Central memory CD4-positive, alpha-beta T cell (primary cell): ENCODE measurements around the gene NGLY1.

Experiments
- DNase-seq: peaks from one replicate; pipeline ENCODE4 v3.0.0; 2022

The NGLY1 gene

DNA sequence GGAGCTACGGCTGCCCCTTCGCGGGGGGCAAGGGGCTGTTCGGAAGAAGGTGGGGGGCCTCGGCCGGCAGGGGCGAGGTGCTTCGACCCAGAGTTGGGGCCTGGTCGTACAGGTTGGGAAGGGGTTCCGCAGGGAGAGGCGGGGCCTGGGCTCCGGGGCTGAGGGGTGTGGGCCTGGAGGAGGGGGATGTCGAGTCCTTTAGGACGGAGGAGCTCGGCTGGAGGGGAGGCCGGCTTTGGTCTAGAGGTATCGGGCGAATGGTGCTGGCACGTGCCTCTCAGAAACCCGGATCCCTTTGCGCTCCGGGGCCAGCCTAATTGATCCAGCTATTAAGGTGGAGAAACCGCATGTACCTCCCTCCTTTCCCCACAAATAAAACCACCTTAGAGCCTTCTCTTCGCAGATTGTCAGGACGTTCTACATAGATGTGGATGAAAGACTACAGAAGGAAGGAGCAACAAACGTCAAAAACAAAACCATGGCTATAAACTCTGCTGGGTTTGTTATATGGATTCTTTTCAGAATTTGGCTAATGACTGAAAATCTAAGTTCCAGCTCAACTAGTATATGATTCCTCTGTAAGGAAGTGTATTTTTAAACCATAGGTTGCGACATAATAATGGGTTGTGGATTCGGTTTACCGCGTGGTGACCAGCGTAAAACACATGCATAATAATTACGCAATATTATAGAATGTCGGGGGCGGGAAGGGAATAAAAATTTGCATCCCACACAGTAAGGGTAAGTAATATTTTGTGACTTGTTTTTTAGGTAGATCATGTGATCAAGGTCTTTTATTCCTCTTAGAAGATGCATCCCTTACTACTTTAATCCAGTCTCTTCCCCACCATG lies 644 bp upstream of the NGLY1 start:
- DNase-seq, result no peak

DNA sequence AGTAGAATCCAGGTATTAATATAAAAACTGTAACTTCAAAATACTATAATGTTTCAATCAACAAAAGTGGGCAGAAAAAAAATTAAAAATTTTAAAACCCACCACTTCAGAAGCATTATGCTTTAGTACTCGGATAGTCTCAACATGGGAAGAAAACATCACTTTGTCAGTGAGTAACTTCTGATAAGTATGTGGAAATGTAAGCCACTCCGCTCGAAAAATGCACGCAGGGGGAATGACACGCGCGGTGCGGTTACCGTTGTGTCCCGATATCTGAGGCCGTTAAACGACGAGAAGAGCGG lies 656 bp downstream of the NGLY1 start:
- no peak for DNase-seq

DNA sequence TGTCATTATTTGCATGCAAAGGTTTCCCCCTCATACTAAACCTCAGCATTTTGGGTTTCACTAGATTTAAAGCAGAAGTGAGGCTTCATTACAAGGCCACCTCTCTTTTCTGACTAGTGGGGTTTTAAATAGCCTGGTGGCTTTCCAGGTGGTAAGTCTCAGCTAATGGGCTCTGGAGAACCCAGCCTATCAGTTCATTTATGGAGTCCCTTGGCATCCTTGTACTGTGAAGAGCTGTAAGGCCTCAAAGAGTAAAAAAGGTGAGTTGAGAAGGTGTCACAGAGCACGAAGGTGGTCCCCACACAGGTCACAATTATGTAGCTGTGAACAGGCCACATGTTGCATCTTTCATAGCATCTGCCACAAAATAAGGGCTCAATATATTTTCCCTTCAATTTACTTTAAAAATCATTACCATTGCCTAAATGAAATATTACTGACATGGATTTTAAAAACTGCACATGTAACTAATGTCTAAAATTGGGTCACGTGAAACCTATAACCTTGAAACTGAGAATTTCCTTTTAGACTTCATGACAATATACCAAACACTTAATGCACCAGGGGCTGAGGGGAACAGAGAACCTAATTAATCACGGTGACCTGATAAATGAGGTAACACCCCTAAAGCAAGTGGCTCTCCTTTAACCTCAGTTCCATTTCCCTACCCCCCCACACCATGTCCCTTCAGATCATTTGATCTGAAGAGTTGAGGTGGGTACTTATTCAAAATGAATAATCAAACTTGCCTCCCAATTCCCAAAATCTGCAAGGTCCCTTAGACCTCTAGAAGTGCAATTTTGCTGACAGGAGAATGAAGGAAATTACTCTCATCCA lies 1.3 kb downstream of the NGLY1 start:
- no peak for DNase-seq

DNA sequence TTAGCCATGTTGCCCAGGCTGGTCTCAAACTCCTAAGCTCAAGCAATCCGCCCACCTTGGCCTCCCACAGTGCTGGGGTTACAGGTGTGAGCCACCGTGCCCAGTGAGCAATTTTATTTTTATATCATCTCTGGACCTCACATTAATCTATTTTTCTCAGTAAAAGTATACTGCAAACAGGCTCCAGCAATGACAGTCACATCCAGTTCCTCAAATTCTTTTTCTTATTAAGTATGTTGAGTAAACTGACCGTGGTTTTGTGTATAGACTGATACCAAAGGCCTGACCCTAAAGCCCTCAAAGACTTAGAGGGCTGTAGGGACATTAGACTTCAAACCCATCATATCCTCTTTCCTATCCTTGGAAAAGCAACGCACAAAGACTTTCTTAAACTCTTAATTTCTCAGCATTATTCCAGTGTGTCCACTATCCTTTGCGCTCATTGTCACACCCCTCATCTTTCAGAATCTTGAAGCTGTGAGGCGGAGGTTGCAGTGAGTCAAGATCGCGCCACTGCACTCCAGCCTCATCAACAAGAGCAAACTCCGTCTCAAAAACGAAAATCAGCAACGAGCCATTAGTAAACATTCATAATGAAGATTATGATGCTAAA lies 2.0 kb downstream of the NGLY1 start:
- no peak for DNase-seq

DNA sequence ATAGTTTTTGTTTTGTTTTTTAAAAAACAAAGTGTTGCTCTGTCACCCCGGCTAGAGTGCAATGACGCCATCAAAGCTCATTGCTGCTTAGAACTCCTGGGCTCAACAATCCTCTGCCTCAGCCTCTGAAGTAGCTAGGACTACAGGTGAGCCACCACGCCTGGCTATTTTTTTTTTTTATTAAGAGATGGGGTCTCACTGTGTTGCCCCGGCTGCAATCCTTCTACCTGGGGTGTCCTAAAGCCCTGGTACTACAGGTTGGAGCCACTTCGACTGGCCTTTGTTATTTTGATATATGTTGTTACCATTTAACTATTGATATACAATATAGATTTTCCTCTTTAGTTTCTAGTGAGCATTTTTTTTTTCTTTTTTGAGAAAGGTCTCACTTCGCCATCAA lies 2.6 kb downstream of the NGLY1 start:
- no peak for DNase-seq

DNA sequence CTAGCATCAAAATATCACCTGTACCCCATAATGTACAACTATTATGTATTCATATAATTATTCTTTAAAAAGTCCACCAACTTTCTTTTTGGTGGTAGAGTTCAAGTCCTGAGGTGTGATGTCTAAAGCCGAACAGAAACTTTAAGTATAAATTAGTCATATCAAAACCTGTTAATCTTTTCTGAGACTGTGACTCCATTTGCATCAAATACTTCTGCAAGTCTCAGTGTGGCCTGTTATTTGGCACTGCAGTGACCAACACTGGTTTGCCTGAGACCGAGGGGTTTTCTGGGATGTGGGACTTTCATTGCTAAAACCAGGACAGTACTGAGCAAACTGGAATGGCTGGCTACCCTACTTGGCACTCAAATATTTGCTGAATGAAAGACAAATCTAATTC lies 7.3 kb downstream of the NGLY1 start:
- no peak for DNase-seq

DNA sequence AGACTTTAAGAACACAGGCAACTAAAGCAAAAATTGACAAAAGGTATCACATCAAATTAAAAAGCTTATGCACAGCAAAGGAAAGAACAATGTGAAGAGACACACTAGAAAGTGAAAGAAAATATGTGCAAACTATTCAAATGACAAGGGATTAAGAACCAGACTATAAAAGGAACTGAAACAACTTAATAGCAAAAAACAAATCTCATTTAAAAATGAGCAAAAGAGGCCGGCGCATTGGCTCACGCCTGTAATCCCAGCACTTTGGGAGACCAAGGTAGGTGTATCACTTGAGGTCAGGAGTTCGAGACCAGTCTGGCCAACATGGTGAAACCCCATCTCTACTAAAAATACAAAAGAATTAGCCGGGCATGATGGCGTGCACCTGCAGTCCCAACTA lies 14.4 kb downstream of the NGLY1 start:
- no peak for DNase-seq

DNA sequence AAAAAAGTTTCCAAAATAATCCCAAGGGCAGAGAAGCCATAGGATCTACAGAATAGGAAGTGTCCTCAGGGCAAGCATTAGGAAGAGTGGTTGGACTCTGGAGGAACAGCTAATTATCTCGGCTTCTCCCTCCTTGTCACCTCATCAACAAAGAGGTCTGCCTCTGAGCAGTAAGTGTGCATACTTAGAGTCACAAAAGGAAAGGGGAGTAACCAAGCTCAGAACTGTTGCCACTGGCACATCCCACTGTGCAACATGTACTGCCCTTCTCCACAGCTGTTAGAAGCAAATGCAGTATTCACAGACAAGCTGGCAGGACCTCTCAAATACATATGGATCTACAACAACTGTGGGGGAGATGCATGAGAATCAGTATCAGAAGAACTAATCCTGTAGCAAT lies 31.5 kb downstream of the NGLY1 start:
- no peak for DNase-seq

DNA sequence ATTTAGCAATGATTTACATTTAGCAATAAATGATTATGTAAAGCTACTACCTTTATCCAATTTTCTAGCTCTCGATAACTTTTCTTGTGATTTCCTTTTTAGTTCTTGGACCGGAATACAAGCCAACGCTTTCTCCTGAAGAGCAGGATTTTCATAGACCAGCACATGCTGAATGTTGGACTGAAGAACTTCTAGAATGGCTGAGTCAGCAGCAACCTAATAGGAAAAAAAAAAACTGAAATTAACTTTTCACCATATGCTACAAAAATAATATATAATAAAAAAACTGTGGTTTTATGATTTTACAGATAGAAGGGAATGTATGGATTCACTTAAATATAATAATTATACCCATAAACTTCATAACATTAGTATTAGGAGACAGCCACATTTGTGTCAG lies 32.2 kb downstream of the NGLY1 start:
- no peak for DNase-seq

DNA sequence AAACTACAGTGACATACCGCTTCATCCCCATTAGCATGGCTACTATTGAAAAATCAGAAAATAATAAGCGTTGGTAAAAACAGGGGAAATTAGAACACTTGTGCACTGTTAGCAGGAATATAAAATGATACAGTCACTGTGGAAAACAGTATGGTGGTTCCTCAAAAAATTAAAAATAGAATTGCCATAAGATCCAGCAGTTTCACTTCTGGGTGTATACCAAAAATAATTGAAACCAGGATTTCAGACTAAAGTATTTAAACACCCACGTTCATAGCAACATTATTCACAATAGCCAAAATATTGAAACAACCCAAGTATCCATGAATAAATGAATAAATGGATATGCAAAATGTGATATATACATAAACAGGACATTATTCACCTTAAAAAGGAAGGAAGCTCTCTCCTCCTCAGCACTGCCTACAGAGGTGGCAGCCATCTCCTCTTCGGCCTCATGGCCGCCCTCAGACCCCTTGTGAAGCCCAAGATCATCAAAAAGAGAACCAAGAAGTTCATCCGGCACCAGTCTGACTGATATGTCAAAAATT lies 34.1 kb downstream of the NGLY1 start:
- DNase-seq, result no peak

DNA sequence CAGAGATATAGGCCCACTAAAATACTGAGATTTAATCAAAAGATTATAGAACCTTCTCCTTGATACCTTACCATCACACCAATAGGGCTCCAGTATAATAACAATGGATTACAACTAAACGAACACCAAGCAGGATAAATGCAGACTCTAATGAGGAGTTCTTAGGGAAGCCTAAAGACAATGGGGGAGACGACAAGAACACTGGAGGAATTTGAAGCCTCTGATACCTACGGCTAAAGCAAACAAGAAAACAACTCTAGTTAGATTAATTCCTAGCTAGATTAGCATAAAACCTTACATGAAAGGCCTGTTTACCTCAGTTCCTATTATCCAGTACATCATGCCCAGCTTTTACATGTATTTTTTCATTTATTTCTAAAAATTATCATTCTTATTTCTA lies 35.1 kb downstream of the NGLY1 start:
- DNase-seq, result no peak

DNA sequence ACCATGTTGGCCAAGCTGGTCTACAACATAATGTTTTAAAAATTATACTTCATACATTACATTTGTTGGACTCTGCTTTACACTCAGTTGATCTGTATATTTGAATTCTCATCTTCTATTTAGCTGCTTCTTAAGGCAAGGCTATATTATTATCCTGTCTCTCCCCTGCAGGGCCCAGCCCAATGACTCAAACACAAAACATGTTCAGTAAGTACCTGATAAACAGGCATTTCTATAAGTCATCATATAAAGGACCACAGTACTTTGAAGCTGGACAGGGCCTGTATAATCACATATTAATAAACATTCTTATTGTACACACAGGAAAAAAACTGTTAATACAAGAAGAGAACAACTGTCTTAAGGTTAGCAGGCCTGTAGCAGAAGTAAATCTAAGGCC lies 36.2 kb downstream of the NGLY1 start:
- no peak for DNase-seq

DNA sequence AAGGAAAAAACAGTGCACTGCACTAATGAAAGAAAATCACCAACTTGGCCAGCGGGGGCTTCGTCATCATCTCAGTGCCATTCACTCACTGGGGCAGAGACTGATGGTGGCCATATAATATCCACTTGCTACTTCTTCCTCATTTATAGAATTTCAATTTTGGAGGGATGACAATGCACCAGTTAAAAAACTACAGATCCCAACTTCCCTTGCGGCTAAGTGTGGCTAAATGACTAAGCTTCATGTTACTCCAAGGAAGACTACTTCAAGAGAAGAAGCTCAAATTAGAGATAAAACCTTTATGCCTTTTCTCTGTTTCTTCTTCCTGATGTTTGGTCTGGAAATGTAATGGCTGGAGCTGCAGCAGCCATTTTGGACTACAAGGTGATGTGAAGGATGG lies 38.8 kb downstream of the NGLY1 start:
- no peak for DNase-seq

DNA sequence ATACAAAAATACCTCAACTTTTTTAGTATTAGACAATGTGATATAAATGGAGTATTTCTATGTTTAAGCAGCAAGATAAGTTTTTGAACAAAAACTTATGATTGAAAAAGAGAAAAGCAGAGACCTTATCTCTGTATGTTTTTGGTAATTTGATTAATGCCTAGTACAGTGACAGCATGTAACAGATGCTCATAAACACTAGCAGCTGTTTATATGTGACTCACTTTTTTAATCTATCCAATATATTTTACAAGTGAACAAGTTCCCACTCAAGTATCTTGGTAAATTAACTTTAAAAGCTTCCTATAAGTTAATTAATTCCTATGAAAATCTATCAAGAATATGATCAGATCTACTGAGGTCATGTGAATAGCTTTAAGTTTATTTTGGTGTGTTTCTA lies 55.1 kb downstream of the NGLY1 start:
- no peak for DNase-seq

DNA sequence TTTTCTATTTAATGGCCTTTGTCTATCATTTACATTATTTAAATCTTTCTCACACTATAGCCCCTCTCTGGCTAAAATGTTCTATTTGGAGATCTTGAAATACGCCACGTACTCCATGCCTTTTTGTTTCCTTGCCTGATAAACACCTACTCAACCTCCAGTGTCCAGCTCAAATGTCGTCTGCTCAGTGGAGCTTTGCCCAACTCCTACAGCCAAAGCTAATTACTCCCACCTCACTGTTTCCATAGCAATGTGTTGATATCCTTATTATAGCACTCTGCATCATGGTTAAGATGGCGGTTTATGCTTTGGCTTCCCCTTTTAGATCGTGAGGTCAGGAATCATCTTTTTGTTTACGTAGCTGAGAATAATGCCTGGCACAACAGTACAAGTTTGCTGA lies 55.9 kb downstream of the NGLY1 start:
- DNase-seq, result no peak

DNA sequence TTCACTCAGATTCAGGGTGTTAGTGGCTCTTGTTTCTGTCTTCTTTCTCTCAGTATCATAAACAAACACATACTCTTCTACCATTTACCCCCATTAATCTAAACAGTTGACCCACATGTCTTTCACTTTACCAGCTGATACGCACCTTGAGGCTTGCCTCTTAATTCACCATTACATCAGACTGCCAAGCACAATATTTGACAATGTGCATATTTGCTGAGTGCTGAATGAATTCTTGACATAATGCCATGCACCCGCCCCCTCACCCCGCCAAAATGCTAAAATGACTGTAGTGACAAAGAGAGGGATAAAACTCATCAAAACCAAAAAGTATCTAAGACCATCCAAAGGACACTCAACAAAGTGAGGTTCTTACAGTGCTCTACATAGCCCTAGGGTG lies 57.4 kb downstream of the NGLY1 start:
- DNase-seq, result no peak

DNA sequence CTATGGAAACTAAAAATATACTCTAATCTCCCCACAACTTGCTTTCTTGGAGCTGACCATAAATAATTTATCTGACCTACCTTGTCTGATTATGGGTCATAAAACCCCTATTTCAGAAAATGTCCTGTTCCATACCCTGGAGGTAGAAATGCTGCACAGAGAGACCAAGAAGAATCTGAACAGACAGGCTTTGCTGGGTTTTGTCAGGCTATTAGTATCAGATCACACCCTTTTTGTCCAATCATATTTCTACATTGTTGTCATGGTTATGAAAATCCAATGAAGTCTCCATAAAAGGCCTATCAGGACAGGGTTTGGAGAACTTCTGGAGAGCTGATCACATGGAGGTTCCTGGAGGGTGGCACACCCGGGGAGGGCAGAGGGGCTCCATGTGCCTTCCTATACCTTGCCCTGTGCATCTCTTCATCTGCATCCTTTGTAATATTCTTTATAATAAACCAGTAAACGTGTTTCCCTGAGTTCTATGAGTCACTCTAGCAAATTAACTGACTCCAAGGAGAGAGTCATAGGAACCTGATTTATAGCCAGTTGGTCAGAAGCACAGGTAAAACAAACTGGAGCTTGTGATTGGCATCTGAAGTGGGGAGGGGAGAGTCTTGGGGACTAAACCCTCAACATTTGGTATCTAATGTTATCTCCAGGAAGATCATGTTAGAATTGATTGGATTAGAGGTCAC lies 58.1 kb downstream of the NGLY1 start:
- no peak for DNase-seq

DNA sequence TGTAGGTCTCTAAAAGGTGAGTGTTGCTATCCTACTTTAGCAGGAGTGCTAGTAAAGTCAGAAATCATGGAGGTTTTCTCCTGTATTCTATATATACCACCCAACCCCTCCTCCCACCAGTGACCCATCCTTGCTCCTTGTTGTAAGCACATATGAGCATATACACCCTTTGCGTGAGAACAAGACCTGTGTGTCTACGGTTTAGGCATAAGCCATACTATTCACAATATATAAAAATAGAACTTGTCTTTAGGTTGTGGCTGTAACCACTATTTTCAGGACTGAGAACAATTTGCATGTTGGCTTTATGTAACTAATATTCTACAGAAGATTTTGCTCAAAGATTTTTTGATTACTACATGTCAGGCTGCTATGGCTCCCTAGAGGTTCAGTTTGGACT lies 59.4 kb downstream of the NGLY1 start:
- DNase-seq, result no peak

DNA sequence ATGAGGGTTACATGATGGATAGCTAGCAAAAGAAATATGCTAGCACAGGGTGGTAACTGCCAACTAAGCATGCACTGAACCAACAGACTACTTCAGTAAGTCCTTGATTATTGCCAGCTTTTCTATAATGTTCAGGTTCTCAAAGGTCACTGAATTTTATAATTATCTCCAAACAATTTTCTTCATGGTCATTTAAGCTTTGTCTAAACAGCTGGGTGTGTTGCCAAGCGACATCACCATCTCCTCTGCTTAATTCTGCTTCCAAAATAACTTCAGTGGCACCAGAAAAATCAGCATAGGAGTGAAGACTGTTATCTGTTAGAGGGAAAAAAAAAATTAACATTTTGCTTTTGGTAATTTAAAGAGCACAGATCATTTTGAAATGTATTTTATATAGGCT lies 63.9 kb downstream of the NGLY1 start:
- no peak for DNase-seq

DNA sequence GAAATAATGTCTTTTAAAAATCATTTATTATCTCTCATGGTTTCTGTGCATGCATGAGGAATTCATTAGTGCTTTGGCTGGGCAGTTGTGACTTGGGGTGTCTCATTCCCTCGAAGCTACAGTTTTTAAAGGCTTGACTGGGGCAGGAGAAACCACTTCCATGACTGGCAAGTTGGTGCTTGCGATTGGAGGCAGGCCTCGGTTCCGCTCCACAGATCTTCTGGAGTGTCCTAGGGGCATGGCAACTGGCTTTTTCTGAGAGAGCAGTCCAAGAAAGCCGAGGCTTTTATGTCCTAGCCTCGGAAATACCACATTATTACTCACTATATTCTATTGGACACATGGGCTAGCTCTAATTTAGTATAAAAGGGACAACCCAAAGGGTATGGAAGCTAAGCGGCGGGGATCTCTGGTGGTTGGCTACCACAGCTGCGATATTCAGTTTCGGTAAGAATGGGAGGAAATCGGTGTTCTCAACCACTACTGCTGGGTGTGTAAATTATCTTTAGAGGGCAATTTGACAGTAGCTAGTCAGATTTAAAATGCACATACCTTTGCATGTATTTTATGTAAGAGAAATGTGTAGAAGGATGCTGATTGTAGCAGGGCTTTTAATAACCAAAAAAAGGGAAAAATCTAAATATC lies 69.8 kb downstream of the NGLY1 start:
- no peak for DNase-seq

DNA sequence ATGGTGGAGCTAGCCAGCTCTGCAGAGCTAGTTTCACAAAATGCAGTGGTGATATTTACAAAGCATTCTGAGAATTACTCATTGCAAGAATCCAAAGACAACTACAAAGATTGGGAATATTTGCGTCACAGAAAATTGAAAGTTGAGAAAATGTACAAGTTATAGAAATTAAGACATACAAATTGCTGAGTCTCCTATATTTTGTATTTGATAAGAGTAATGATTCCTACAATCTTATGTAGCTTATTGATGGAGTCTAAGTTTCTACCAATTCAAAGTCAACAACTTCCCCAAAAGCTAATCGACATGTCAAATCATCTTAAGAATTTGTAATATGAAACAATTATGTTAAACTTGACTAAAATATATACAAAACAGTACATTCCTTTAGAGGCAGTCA lies 72.2 kb downstream of the NGLY1 start:
- DNase-seq, result no peak

DNA sequence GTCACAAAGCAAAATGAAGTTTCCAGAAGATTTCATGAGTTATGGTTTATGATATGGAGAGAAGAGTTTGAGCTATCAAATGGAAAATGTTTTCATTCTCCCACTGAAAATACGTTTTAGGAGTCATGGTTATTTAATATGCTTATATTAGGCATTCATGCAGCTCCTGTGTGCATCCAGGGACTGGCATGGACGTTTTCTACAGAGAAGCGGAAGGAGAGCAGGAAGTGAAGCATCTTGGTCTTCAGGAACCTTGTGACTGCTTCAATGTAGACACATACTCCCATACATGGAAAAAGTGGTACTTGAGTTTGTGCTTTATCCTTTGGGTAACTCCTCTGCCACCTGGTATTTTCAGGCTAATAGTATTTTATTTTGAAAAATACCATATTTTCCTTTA lies 75.2 kb downstream of the NGLY1 start:
- no peak for DNase-seq
